Hepatocyte (in vitro differentiated cells): ENCODE data around the gene CASR.
"Not testable (repeated sequence)": the region's sequence is repeated elsewhere in the genome, so short reads cannot be mapped to it uniquely, and the experiment has no call there.

Experiments
- EZH2 ChIP-seq: fragments of 200-600 bp; sonication (generic); IDR thresholded peaks from 2 replicates; pipeline ENCODE4 v1.6.1; 2016; ENCODE audit warnings: antibody characterized with exemption, mild to moderate bottlenecking, borderline replicate concordance
- EZH2phosphoT487 ChIP-seq: fragments of 200-600 bp; sonication (generic); IDR thresholded peaks from one replicate; pipeline ENCODE4 v1.6.1; 2018; ENCODE audit warnings: antibody characterized with exemption, mild to moderate bottlenecking, low read depth, moderate library complexity; ENCODE audit not compliant: unreplicated experiment, severe bottlenecking
- TF ChIP-seq, protein P1 (sequence below): fragments of 200-600 bp; sonication (generic); IDR thresholded peaks from 2 replicates; pipeline ENCODE4 v1.5.1; 2016; ENCODE audit warnings: antibody characterized with exemption, mild to moderate bottlenecking; ENCODE audit not compliant: poor library complexity

DNA sequence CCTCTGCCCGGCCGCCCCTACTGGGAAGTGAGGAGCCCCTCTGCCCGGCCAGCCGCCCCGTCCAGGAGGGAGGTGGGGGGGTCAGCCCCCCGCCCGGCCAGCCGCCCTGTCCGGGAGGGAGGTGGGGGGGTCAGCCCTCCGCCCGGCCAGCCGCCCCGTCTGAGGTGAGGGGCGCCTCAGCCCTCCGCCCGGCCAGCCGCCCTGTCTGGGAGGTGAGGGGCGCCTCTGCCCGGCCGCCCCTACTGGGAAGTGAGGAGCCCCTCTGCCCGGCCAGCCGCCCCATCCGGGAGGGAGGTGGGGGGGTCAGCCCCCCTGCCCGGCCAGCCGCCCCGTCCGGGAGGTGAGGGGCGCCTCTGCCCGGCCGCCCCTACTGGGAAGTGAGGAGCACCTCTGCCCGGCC is 18.5 kb upstream of the CASR start:
- TF ChIP-seq, protein P1, sequence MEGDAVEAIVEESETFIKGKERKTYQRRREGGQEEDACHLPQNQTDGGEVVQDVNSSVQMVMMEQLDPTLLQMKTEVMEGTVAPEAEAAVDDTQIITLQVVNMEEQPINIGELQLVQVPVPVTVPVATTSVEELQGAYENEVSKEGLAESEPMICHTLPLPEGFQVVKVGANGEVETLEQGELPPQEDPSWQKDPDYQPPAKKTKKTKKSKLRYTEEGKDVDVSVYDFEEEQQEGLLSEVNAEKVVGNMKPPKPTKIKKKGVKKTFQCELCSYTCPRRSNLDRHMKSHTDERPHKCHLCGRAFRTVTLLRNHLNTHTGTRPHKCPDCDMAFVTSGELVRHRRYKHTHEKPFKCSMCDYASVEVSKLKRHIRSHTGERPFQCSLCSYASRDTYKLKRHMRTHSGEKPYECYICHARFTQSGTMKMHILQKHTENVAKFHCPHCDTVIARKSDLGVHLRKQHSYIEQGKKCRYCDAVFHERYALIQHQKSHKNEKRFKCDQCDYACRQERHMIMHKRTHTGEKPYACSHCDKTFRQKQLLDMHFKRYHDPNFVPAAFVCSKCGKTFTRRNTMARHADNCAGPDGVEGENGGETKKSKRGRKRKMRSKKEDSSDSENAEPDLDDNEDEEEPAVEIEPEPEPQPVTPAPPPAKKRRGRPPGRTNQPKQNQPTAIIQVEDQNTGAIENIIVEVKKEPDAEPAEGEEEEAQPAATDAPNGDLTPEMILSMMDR: not testable (repeated sequence)
- not testable (repeated sequence) for TF ChIP-seq EZH2, EZH2phosphoT487
